ENCODE data around the gene NEMP2.

- TF ChIP-seq CTCF (IDR thresholded peaks at IDR 0.05; ENCODE audit: low read length): no peak
- no peak for TF ChIP-seq EZH2 (optimal IDR thresholded peaks at IDR 0.05; ENCODE audit: low read depth, low read length)
Observed at GRCh38 chr2:190489475-190489874, 45.0 kb downstream of the NEMP2 start.
